Fibroblast of skin of left biceps (primary cell): ENCODE results near the gene ESYT1.

ENCODE experiments used
- DNase-seq, 2 experiments: peaks; one replicate each; pipeline ENCODE4 v3.0.0-alpha.2; 2013; ENCODE audit warnings: low read depth in 2 of 2

ESYT1 gene, protein sequence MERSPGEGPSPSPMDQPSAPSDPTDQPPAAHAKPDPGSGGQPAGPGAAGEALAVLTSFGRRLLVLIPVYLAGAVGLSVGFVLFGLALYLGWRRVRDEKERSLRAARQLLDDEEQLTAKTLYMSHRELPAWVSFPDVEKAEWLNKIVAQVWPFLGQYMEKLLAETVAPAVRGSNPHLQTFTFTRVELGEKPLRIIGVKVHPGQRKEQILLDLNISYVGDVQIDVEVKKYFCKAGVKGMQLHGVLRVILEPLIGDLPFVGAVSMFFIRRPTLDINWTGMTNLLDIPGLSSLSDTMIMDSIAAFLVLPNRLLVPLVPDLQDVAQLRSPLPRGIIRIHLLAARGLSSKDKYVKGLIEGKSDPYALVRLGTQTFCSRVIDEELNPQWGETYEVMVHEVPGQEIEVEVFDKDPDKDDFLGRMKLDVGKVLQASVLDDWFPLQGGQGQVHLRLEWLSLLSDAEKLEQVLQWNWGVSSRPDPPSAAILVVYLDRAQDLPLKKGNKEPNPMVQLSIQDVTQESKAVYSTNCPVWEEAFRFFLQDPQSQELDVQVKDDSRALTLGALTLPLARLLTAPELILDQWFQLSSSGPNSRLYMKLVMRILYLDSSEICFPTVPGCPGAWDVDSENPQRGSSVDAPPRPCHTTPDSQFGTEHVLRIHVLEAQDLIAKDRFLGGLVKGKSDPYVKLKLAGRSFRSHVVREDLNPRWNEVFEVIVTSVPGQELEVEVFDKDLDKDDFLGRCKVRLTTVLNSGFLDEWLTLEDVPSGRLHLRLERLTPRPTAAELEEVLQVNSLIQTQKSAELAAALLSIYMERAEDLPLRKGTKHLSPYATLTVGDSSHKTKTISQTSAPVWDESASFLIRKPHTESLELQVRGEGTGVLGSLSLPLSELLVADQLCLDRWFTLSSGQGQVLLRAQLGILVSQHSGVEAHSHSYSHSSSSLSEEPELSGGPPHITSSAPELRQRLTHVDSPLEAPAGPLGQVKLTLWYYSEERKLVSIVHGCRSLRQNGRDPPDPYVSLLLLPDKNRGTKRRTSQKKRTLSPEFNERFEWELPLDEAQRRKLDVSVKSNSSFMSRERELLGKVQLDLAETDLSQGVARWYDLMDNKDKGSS

DNA sequence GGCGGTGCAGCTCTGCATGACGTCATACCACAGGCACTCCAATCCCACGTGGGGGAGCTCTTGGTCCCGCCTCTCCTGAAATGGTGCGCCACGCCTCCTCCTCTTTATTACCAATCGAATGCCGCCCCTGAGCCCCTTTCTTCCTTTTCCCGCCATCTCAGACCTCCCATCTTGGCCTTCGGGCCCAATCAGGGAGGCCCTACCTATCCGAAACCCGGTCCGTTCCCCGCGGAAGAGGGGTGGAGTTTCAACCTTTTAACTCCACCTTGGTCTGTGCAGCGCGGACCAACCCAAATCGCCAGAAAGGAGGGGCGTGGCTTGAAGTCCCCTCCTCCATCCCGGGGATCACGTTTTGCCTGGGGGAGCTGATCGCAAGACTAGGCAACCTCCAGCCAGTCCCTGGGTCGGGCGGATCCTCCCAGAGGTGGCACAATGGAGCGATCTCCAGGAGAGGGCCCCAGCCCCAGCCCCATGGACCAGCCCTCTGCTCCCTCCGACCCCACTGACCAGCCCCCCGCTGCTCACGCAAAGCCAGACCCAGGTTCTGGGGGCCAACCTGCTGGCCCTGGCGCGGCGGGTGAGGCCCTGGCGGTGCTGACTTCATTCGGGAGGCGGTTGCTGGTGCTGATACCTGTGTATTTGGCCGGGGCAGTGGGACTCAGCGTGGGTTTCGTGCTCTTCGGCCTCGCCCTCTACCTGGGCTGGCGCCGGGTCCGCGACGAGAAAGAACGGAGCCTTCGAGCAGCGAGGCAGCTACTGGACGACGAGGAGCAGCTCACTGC lies at the start of gene ESYT1:
ESYT1 (plus strand) TSS at position 380 of the 782 bp plus-strand sequence; CDS start at position 433, 53 bp downstream.
- DNase-seq = peak; percentile 99 to 100

DNA sequence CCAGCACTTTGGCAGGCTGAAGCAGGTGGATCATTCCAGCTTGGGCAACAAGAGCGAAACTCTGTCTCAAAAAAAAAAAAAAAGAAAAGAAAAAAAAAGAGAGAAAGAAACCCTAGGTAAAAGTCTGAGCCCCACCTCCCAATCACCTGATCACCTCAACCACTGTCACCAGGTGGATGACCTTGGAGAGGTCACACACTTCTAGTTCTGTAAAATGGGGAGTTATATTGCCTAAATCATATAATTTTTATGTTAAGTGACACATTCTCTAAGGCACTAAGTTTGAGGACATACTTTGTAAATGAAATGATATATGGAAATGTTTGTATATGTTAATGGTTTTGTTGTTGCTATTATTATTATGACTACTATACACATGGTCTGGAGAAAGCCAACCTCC lies 49.6 kb upstream of the ESYT1 start:
- no peak for DNase-seq

DNA sequence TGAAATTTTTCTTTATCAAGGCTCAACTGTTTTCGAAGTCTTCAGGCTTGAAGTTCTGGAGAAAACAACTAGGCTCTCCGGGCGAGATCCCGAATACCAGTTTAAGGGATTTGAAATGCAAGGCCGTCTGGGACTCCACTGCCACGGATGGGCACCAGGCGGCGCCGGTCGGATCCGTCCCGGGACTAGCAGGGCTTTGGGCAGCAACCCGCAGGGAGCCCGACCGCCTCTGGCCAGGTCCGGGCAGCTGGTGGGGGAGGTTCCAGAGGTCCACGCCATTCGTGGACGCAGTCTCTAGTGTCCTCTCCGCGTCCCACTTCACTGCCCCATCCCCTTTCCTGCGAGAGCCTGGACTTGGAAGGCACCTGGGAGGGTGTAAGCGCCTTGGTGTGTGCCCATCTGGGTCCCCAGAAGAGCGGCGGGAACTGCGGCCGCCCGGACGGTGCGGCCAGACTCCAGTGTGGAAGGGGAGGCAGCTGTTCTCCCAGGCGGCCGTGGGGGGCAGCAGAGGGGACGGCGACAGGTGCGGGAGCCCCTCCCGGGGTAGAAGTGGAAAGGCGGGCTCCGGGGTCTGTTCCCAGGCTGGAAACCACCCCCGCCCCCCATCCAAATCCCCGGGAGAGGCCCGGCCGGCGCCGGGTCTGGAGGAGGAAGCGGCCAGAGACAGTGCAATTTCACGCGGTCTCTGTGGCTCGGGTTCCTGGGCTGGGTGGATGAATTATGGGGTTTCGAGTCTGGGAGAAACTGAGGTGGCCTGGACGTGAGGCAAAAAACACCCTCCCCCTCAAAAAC lies 48.9 kb upstream of the ESYT1 start:
- peak in 1 of 2 experiments; percentile 4 for DNase-seq

DNA sequence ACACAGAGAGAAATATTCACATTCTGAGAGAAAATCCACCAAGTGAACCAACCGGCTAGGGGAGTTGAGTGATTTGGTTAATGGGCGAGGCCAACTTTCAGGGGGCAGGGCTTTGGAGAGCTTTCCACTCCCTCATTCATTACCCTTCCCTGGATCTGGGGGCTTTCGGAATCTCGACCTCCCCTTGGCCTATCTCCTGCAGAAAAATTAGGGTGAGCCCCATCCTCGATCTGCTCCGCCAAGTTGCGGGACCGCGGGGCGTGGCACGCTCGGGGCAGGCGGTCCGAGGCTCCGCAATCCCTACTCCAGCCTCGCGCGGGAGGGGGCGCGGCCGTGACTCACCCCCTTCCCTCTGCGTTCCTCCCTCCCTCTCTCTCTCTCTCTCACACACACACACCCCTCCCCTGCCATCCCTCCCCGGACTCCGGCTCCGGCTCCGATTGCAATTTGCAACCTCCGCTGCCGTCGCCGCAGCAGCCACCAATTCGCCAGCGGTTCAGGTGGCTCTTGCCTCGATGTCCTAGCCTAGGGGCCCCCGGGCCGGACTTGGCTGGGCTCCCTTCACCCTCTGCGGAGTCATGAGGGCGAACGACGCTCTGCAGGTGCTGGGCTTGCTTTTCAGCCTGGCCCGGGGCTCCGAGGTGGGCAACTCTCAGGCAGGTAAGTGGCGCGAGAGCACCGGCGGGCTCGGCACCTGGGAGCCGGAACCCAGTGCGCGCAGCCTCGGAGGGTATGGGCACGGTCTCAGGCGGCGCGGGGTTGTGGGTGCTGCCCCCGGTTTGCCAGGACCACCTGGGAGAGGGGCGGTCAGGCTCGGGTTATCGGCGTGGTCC lies 48.1 kb upstream of the ESYT1 start, which contains the start of gene ERBB3:
ERBB3 (plus strand) TSS at position 443 of the 833 bp plus-strand sequence; CDS start at position 579, 136 bp downstream.
- DNase-seq = peak; percentile 34

DNA sequence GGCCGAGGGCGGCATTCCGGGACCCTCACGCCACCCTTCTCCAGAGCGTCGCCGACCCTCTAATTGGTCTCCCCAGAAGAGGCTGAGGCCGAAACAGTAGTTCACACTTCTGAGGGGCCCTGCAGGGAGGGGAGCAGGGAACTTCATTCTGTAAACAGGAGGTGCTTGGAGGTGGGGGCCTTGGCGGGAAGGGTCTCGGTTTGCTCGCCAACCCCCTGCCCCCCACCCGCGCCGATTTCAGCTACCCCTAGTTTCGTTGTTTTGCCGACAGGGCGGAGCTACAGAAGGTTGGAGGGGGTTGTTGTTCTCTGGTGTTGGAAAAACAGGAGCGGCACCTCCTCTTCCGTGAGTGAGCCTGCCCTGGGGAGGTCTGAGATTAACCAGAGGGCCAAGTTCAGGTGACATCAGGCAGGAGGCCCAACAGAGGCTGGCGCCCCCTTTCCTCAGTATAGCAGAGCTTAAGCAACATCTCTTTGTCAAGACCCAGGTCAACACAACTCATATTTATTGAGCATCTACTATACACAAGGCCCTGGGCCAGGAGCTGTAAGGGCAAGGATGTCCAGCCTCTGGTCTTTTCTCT lies 47.4 kb upstream of the ESYT1 start:
- DNase-seq = no peak

DNA sequence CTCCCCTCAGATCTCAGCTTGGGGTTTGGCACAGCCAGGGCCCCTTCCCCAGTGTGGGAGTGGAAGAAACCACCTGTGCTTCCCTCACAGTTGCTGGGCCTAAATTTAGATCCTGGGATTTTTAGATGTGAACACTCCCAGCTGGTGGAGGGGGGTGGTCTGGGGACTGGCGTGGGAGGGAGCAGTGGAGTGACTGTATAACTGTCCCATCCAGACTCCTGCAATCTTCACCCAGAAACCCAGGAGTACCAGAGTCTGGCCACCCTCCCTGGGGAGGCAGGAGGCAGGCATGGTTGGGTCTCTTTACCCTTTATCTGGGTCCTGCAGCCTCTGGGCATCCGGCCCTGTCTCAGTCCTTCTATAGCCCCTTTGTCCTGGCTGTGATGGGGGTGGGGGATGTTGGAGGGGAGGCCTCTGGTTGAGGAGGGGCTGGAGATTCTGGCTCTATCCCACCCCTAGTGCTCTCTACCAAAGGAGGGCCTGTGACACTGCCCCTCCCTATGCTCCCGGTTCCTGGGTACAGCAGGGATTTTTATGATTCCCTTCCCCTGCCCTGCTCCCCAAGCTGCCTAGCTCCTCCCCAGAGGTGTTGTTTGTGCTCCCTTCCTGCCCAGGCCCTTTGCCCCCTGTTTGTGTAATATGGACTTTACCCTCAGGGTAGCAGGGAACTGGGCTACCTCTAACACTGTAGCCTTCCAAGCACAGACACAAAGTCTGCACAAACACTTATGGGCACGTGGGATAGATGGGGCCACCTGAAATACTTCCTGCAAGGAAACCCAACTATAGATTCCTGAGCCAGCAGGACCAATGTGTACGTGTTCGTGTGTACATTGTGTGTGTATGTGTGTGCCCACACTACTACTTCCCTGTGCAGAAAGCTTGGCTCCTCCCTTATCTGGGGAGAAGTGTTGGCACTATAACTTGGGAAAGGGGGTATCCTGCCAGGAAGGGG lies 46.4 kb upstream of the ESYT1 start:
- DNase-seq = no peak

DNA sequence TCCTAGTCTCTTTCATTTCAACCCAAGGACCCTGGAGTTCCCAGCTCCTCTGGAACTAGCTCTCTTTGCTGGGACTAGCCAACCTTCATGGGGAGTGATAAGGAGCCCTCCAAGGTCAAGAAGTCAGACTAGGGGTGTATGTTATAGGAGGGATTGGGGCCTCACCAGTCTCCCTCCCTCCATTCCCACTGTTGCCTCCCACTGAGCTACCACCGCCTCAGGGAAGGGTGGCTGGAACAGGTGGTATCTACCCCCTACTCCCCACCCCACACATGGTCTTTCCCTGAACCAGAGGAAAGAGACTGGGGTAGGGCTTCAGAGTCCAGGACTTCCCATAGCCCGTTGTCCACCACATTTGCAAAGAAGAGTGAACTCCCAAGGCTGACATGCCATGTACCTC lies 45.7 kb upstream of the ESYT1 start:
- DNase-seq = no peak

DNA sequence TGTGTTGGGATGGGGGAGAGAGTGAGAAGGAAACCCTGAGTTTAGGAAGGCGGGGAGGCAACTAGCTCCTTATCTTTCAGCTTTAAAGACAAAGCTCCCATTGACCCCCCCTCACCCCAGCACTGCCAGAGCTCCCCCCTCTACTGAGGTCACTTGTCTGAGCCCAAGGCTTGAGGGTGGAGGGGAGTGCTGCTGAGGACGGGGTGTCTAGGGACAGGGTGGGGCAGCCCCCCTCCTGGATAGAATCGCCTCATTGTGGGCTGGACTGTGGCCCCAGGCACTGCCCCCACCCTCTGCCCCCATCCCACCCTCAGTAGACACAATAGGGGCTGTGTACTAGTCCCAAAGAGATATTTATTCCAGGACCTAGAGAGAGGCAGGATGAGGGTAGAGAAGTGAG lies 45.1 kb upstream of the ESYT1 start:
- DNase-seq = no peak

DNA sequence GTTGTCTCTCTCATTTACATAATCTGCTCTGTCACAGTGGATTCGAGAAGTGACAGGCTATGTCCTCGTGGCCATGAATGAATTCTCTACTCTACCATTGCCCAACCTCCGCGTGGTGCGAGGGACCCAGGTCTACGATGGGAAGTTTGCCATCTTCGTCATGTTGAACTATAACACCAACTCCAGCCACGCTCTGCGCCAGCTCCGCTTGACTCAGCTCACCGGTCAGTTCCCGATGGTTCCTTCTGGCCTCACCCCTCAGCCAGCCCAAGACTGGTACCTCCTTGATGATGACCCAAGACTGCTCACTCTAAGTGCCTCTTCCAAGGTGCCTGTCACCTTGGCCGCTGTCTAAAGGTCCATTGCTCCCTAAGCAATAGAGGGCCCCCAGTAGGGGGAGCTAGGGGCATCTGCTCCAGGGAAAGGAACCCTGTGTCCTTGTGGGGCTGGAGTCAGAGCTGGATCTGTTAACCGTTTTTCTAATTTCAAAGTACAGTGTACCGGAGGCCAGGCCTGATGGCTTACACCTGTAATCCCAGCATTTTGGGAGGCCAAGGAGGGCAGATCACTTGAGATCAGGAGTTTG lies 43.0 kb upstream of the ESYT1 start:
- DNase-seq = no peak

DNA sequence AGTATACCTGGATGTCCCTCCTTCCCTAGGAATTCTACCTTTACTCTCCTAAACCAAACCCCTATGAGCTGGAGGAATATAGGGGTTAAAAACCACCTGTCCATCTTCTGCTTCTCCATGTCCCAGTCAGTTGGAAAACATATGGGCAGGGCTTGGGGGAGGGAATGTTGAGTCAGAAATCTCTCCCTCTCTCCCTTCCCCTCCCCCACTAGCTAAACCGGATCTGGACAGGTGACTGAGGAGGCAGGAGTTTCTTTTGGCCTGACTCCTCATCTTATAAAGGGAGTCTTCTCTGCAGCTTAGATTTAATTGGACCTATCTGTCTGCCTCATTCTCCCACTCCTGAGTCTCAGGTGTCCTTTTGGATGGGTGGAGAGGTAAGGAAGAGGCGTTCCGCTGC lies 42.0 kb upstream of the ESYT1 start:
- no peak for DNase-seq

DNA sequence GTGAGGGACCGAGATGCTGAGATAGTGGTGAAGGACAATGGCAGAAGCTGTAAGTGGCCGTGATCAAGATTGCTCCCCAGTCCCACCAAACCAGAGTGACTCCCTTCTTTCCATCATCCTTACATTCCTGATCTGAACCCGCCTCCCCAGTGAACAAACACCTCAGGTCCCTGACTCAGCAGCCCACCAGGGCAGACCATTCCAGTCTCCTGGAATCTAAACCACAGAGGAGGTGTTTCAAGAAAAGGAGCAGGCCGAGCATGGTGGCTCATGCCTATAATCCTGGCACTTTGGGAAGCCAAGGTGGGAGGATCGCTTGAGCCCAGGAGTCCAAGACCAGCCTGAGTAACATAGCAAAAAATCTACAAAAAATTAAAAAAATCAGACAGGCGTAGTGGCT lies 41.5 kb upstream of the ESYT1 start:
- DNase-seq = no peak

DNA sequence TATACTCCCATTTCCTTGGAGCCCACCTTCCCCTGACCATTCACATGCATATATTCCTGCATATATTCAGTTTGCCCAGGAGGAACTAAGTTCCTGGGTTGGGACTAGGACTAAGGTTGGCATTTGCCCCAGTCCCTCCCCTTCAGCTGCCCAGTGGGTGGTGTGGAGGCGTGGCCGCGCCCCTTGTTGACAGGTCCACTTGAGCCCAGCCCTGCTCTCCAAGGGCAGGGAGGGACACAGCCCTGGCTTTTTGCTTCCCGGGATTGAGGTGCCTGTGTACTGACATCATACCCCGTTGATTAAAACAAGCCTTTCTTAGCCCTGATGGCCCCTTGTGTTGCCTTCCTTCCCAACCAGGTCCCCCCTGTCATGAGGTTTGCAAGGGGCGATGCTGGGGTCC lies 40.8 kb upstream of the ESYT1 start:
- no peak for DNase-seq

DNA sequence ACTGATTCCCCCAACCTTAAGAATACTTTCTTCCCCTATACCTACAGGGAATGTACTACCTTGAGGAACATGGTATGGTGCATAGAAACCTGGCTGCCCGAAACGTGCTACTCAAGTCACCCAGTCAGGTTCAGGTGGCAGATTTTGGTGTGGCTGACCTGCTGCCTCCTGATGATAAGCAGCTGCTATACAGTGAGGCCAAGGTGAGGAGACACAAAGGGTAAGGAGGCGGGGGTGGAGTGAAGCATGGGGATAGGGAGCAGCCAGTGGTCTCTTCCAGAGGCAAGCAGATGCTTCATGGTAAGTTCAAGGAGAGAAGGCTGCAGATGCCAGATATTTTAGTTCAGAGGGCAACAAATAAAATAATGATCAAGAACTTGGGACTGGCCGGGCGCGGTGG lies 30.3 kb upstream of the ESYT1 start:
- DNase-seq = no peak

DNA sequence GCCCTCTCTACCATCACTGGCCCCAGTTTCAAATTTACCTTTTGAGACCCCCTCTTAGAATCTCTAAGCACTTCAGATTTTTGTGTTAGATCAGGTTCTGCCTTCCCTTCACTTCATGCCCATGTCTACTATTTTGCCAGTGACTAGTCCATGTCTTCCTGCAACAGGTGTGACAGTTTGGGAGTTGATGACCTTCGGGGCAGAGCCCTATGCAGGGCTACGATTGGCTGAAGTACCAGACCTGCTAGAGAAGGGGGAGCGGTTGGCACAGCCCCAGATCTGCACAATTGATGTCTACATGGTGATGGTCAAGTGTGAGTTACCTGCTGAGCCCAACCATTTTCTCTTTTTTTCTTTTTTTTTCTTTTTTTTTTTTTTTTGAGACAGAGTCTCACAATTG lies 29.5 kb upstream of the ESYT1 start:
- DNase-seq = no peak

DNA sequence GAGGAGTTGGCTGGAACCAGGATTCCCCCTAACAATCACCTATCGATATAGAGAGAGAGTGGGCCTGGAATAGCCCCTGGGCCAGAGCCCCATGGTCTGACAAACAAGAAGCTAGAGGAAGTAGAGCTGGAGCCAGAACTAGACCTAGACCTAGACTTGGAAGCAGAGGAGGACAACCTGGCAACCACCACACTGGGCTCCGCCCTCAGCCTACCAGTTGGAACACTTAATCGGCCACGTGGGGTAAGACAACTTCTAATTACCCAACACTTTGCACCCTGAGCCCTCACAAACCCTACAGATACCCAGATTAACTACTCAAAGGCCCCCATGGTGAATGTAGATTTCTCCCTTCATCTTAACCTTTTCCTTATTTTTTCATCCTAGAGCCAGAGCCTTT lies 28.3 kb upstream of the ESYT1 start:
- no peak for DNase-seq

DNA sequence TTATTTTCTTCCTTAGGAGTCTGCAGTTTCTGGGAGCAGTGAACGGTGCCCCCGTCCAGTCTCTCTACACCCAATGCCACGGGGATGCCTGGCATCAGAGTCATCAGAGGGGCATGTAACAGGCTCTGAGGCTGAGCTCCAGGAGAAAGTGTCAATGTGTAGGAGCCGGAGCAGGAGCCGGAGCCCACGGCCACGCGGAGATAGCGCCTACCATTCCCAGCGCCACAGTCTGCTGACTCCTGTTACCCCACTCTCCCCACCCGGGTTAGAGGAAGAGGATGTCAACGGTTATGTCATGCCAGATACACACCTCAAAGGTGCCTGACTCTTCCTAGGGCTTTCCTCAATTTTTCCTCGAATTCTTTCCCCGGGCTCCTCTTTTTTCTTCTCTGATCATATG lies 27.0 kb upstream of the ESYT1 start:
- DNase-seq = no peak

DNA sequence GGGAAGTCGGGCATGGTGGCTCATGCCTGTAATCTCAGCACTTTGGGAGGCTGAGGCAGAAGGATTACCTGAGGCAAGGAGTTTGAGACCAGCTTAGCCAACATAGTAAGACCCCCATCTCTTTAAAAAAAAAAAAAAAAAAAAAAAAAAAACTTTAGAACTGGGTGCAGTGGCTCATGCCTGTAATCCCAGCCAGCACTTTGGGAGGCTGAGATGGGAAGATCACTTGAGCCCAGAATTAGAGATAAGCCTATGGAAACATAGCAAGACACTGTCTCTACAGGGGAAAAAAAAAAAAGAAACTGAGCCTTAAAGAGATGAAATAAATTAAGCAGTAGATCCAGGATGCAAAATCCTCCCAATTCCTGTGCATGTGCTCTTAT lies 25.4 kb upstream of the ESYT1 start:
- no peak for DNase-seq
